Keratinocyte (primary cell): ENCODE results near the gene NFIC.

Experiments
- CTCF ChIP-seq, 3 experiments: IDR thresholded peaks in 1 of 3; conservative IDR thresholded peaks in 1 of 3; optimal IDR thresholded peaks in 1 of 3; 2 replicates in 2 of 3; 3 replicates in 1 of 3; pipeline versions ENCODE3 to v1.5.1; 2011; ENCODE audit warnings: low read length in 3 of 3, mild to moderate bottlenecking in 3 of 3, moderate library complexity in 2 of 3, control low read depth in 1 of 3, inconsistent platforms in 1 of 3; ENCODE audit not compliant: insufficient read depth in 2 of 3; ENCODE audit errors: extremely low read depth in 1 of 3
- EZH2 ChIP-seq: IDR thresholded peaks from one replicate; pipeline ENCODE4 v1.6.1; 2012; ENCODE audit warnings: inconsistent platforms, mild to moderate bottlenecking, low read length, moderate library complexity

GRCh38 chr19:3411636-3412035 lies 45.3 kb downstream of the NFIC start:
- TF ChIP-seq CTCF (optimal IDR thresholded peaks at IDR 0.05 in 1 of 3, IDR thresholded peaks at IDR 0.05 in 1 of 3, conservative IDR thresholded peaks at IDR 0.05 in 1 of 3; ENCODE audit: extremely low read depth in 1 of 3, insufficient read depth in 2 of 3, low read length in 3 of 3), result no peak
- TF ChIP-seq EZH2, result no peak
